Neural cell (in vitro differentiated cells): Measurements from ENCODE around the gene PDE9A.

ENCODE experiments used
- CTCF ChIP-seq: fragments of 450-650 bp; IDR thresholded peaks from 2 replicates; pipeline ENCODE4 v1.5.1; 2014; ENCODE audit warnings: antibody characterized with exemption, mild to moderate bottlenecking, moderate library complexity; ENCODE audit not compliant: poor library complexity, severe bottlenecking
- EP300 ChIP-seq: fragments of 450-650 bp; conservative IDR thresholded peaks from 2 replicates; pipeline ENCODE4 v1.6.1; 2014; ENCODE audit warnings: antibody characterized with exemption, mild to moderate bottlenecking, moderate library complexity; ENCODE audit not compliant: poor library complexity, severe bottlenecking
- EZH2 ChIP-seq: fragments of 200-600, 300-800 bp; shearing (Covaris generic), sonication (generic); IDR thresholded peaks from 2 replicates; pipeline ENCODE4 v1.6.1; 2014; ENCODE audit warnings: antibody characterized with exemption, low read length, borderline replicate concordance, mild to moderate bottlenecking; ENCODE audit not compliant: insufficient read depth, poor library complexity, severe bottlenecking
- POLR2AphosphoS5 ChIP-seq: IDR thresholded peaks from 2 replicates; pipeline ENCODE4 v1.6.1; 2012
- REST ChIP-seq: IDR thresholded peaks from 2 replicates; pipeline ENCODE4 v1.6.1; 2012; ENCODE audit warnings: borderline replicate concordance
- SMC3 ChIP-seq: fragments of 450-650 bp; conservative IDR thresholded peaks from 2 replicates; pipeline ENCODE4 v1.6.1; 2014; ENCODE audit warnings: antibody characterized with exemption, mild to moderate bottlenecking, moderate library complexity; ENCODE audit not compliant: poor library complexity
- TAF1 ChIP-seq: IDR thresholded peaks from 2 replicates; pipeline ENCODE4 v1.6.1; 2012; ENCODE audit warnings: low read depth

- TF ChIP-seq TAF1 (no peak), POLR2AphosphoS5 (no peak), CTCF (no peak), EZH2 (no peak), EP300 (no peak), REST (no peak), SMC3 (no peak)
Observed at GRCh38 chr21:42701706-42702456, 48.5 kb downstream of the PDE9A start.
